ENCODE measurements around the gene MAPK14.

MAPK14 gene

GRCh38 chr6:36099869-36100483 is 72.4 kb downstream of the MAPK14 start:
- no peak for DNase-seq (ENCODE audit: low read depth, low spot score)

- no peak for DNase-seq (ENCODE audit: low read depth, low spot score)
Observed at GRCh38 chr6:36101691-36102090, 74.1 kb downstream of the MAPK14 start.

- DNase-seq (ENCODE audit: low read depth, low spot score), result no peak
Observed at GRCh38 chr6:36102853-36103252, 75.2 kb downstream of the MAPK14 start.

GRCh38 chr6:36104836-36105235 is 77.2 kb downstream of the MAPK14 start:
- no peak for DNase-seq (ENCODE audit: low read depth, low spot score)

- DNase-seq (ENCODE audit: low read depth, low spot score), result no peak
Observed at GRCh38 chr6:36109092-36109491, 81.5 kb downstream of the MAPK14 start.

GRCh38 chr6:36110050-36110449 is 82.4 kb downstream of the MAPK14 start:
- DNase-seq (ENCODE audit: low read depth, low spot score), result no peak

GRCh38 chr6:36110863-36111262 is 83.3 kb downstream of the MAPK14 start:
- DNase-seq (ENCODE audit: low read depth, low spot score), result no peak

- DNase-seq (ENCODE audit: low read depth, low spot score), result no peak
Observed at GRCh38 chr6:36111526-36111925, 83.9 kb downstream of the MAPK14 start.

- no peak for DNase-seq (ENCODE audit: low read depth, low spot score)
Observed at GRCh38 chr6:36113049-36113448, 85.4 kb downstream of the MAPK14 start.

- no peak for DNase-seq (ENCODE audit: low read depth, low spot score)
Observed at GRCh38 chr6:36113703-36114102, 86.1 kb downstream of the MAPK14 start.

- DNase-seq (ENCODE audit: low read depth, low spot score), result no peak
Observed at GRCh38 chr6:36114798-36115408, 87.3 kb downstream of the MAPK14 start.

- DNase-seq (ENCODE audit: low read depth, low spot score), result no peak
Observed at GRCh38 chr6:36115412-36115811, 87.8 kb downstream of the MAPK14 start.

- DNase-seq (ENCODE audit: low read depth, low spot score), result no peak
Observed at GRCh38 chr6:36116066-36116864, 88.7 kb downstream of the MAPK14 start.

- no peak for DNase-seq (ENCODE audit: low read depth, low spot score)
Observed at GRCh38 chr6:36116943-36117342, 89.3 kb downstream of the MAPK14 start.

GRCh38 chr6:36117658-36118549 is 90.3 kb downstream of the MAPK14 start:
- no peak for DNase-seq (ENCODE audit: low read depth, low spot score)

GRCh38 chr6:36118550-36119107 is 91.0 kb downstream of the MAPK14 start:
- no peak for DNase-seq (ENCODE audit: low read depth, low spot score)

- DNase-seq (ENCODE audit: low read depth, low spot score), result no peak
Observed at GRCh38 chr6:36119209-36119608, 91.6 kb downstream of the MAPK14 start.

GRCh38 chr6:36120018-36120417 is 92.4 kb downstream of the MAPK14 start:
- DNase-seq (ENCODE audit: low read depth, low spot score), result no peak

GRCh38 chr6:36120539-36120938 is 92.9 kb downstream of the MAPK14 start:
- no peak for DNase-seq (ENCODE audit: low read depth, low spot score)

- DNase-seq (ENCODE audit: low read depth, low spot score), result no peak
Observed at GRCh38 chr6:36120979-36121786, 93.6 kb downstream of the MAPK14 start.

Measured in ELF-1 (cell line).